ENCODE data around the gene ABHD16A.
"Not testable (repeated sequence)": the region's sequence is repeated elsewhere in the genome, so short reads cannot be mapped to it uniquely, and the experiment has no call there.

Gene ABHD16A

DNA sequence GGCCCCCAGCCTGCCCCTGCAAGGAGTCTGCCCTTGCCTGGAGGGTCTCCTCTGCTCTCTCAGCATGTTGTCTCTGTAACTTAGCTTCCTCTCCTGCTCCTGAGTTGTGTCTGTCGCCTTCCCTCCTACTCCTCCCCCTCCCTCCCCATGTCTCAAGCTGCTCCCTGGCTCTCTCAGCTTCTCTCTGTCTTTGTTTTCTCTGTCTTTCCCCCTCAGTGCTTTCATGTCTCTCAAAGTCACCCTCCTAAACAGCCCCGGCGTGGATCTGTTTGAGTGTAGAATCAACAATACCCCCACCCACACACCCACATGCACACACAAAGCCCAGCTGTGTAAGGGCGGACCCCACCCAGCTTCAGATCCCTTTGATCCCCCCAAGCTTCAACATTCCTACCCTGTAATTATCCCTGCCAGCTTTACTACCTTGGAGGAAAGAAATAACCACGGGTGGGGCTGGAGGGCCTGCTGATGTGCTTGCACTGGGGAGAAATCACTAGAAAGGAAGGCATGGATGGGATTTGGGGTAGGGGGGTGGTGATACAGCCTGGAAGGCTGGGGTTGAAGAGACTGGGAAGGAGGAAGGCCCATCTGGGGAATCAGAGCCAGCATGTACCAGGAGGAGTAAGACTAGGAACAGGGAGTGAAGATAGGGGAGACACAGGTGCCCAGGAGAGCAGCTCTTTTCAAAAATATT lies 11.0 kb upstream of the ABHD16A start:
- DNase-seq = no peak

DNA sequence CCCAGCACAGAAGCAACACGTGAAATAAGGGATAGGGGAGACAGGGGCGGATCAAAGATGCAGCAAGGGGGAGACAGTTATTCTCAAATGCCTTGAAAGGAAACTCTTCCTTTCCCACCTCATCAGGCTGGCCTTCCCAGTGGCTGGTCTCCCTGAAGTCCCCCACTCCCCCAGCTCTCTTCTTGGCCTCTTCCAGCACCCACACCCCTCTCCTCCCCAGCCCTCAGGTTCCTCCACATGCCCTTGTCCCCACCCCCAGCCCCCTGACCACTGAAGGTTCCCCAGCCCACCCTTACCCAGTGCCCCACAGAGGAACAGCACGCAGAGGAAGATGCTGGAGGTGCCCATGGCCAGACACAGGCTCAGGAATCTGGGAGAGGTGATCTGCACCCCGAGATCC lies 10.3 kb upstream of the ABHD16A start:
- no peak for DNase-seq

DNA sequence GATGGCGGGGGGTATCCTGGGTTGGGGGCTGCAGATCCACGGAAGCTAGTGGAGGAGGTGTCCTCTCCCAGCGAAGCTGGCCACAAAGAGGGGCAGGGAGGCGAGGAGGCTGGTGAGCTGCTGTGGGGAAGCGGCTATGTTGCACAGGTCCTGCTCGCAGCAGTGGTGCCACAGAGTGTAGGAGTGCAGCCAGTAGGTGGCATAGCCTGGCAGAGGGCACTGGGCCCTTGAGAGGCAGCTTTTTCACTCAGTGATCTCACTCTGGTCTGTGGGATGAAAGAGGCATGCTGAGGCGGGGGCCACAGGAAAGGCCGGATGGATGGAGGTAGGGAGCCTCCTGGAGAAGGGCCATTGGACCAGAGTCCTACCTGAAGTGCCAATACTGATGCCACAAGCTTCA lies 9.2 kb upstream of the ABHD16A start:
- no peak for DNase-seq

DNA sequence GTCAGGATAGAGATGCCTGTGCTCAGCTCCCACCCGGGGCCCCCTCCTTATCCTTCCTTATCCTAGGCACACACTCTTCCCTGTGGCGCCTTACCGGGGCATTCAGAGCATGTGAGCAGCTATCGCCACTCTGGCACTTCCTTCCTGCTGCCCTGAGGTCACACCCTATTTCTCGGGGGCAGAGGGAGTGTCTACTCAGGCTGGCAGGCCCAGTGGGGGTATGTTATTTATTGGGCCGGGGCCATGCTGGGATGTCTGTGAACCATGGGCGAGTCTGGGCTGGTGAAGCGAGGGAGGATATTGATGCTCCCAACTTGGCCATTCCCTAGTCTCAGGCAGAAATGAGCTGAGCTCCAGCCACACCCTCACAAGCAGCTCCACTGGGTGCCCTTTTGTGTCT lies 8.1 kb upstream of the ABHD16A start:
- DNase-seq = no peak

DNA sequence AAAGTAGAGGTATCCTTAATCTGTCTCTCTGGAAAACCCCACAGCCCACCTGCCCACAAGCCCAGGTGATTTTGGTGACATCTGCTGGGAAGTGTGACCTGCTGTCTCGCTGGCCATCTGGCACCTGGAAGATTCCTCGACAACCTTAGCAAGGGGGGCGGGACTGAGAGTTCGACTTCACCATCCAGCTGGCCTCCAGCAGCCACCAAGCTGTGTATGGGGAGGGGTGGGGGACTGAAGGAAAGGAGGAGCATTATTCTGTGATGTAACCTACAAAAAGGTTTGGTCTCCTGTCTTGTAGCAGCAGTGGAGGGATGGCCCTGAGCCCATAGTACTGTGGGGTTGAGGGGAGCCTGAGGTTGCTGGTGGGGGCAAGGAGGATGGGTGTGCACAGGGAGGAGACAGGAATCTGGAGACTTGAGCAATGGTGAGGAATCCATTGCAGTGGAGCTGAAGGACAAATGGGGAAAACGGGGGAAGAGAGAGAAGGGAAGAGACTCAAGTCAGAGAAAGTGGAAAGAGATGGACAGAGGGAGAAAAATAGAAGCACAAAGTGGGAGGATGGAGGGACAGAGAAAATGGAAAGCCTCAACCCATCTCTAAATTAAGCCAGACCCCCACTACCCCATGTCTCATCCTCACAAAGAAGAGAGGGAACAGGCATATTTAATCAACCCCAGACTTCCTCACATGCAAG lies 7.5 kb upstream of the ABHD16A start:
- no peak for DNase-seq

DNA sequence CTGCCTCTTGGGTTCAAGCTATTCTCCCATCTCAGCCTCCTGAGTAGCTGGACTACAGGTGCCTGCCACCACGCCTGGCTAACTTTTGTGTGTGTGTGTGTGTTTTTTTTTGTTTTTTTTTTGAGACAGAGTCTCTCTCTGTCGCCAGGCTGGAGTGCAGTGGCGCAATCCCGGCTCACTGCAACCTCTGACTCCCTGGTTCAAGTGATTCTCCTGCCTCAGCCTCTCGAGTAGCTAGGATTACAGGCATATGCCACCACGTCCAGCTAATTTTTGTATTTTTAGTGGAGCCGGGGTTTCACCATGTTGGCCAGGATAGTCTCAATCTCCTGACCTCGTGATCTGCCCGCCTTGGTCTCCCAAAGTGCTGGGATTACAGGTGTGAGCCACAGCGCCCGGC lies 6.0 kb upstream of the ABHD16A start:
- DNase-seq = not testable (repeated sequence)

DNA sequence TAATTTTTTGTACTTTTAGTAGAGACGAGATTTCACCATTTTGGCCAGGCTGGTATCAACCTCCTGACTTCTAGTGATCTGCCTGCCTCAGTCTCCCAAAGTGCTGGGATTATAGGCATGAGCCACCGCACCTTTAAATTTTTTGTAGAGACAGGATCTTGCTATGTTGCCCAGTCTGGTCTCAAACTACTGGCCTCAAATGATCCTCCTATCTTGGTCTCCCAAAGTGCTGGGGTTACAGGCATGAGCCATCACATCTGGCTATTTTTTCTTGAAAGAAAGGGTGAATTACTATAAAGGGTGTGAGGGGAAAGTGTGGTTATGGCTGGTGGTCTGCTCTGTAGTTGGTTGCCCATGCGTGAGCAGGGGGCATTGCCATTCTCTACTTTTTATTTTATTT lies 5.1 kb upstream of the ABHD16A start:
- no peak for DNase-seq

DNA sequence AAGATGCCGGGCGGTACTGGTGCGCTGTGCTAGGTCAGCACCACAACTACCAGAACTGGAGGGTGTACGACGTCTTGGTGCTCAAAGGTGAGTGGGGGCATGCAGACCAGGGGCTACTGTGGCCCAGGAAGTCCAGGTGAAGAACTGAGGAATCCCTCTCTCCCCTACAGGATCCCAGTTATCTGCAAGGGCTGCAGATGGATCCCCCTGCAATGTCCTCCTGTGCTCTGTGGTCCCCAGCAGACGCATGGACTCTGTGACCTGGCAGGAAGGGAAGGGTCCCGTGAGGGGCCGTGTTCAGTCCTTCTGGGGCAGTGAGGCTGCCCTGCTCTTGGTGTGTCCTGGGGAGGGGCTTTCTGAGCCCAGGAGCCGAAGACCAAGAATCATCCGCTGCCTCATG lies 4.6 kb upstream of the ABHD16A start:
- no peak for DNase-seq

DNA sequence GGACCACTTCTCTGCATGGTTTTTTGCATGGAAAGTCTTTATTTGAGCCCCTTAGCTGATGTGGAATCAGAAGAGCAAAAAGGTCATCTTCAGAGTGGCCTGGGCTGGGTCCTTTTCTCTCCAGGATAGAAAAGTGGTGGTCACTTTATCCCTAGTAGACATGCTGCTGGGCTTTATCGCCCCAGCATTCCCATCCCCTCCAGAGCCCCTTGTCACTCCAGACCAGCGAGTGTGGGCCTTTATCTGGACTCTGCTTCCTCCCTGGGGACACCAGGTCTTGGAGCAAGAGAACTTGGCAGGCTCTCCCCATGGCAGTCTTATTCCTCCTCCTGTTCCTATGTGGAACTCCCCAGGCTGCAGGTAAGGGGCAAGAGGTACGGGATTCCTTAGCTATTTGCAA lies 3.5 kb upstream of the ABHD16A start, which contains the start of gene LY6G6F:
Gene LY6G6F (plus strand): TSS at position 268 of the 400 bp plus-strand sequence. CDS start 41 bp downstream, at position 309.
- DNase-seq = no peak

DNA sequence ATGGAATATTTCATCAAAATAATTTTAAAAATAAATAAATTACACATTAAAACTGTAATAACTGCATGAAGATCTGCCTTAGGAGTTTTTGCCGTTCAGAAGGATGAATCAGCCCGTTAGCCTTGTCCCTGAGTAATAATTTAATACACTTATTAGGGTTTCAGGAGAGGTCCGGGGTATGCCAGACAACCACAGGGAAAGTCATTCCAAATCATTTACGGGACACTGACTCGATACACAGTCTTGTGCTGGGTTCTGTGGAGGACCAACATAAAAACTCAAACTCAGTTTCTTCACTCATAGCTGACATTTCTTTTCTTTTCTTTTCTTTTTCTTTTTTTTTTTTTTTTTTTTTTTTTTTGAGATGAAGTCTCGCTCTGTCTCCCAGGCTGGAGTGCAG lies 2.8 kb upstream of the ABHD16A start:
- DNase-seq = no peak

DNA sequence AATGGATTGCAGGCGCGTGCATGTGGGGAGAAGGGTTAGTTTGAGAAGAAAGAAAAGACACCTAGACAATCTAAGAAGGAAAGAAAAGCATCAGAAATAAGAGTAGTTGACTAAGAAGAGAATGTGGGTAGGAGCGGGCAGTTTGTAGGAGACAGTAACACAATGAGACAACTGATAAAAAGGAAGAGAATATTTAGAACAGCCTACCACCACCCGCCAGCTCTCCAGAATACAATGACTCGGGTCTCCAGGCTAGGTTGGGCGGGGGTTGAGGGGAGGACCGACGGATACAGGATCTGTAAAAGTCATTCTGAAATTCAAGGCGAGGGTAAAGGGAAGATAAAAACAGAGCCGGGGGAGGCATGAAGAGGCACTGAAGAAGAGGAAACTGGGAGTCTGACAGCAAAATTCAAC lies 712 bp downstream of the ABHD16A start:
- DNase-seq = no peak

DNA sequence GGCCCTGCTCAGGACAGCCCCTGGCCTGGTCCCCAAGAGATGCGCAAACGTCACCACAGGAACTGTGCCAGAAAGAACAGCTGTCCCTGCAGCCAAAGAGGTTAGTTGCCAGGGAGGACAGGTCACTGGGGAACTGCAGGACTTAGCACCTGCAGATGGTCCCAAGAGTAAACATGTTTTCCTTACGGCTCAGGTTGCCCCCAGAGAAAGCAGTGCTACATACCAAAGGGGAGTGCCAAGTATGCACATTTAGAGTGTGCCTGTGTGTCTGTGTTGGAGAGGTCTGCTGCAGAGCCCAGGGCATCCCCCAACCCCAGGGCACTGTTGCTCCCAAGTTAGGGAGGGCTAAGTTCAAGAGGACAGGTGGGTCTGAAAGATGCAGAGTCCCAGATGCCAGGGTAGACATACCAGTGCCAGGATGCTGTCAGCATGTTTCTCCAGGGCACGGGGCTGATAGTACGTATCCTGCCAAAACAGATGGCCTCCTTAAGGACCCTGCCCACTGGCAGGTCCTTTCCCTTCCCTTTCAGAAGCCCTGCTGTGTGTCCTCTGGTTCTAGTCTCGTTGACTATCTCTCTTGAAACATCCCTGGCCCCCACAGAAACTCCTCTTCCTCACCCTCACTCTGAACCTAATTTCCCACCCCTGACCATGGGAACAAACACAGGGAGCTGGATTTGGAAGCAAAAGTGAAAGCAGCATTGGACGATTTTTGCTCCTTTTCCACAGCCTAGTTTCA lies 1.3 kb downstream of the ABHD16A start:
- no peak for DNase-seq

DNA sequence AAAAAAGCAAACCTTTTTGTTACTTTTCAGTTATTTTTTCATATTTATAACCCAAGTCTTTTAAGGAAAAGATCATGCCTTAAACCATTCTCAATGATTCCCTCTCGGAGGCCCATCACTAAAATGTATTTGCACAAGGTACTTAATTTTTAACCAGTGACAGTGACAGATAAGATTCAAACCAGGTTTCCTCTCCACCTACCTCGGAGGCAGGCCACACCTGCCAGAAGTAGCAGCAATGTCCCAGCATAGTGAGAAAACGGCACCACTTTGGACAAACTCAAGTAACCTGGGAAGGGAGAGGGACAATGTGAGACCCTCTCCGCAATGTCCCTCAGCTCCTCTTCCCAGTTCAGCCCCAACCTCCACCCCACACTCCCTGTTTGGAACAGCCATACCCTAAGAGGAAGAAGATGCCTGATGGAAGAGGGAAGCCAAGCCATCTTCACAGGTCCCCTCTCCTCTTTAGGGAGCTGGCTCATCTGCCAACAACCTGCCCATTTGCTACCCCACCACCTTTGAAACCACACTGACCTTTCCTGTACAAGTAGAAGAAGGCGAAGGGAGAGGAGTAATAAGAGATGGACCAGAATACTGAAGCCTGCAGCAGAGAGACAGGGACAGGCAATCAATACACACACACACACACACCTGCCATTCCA lies 2.3 kb downstream of the ABHD16A start:
- DNase-seq = no peak

DNA sequence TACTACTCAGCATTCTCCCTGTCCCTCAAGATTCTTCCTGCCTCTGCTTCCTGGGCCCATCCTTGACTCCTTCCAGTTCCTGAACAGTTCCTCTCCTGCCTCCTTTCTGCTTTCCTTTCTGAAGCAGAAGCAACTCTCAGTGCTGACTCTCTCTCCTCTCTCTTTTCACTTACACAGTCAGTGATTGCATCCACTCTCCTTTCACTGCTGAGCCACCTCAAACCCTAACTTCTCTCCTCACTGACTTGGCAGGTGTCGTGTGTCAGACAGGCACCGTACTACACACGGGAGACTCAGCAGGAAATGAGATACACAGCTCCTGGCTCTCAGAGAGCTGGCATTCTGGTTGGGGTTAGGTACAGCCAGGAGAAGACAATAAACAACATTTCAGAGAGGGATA lies 5.6 kb downstream of the ABHD16A start:
- no peak for DNase-seq

DNA sequence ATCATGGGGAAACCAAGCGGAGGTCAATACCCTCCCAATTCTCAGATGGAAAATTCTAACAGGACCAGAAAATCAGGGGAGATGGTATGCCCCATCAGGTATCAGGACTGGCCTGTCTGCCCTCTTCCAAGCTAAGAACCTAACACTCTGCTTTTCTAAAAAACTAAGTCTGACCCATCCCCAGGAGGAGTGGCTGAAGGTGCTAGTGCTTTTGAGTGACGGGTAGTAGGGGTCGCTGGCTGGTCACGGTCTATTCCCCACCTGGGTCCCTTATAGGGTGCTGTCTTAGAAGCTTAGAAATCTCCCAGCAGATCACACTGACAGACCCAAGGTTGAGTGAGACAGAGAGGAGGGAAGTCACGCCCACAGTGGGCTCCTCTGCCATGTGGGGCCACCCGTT lies 9.6 kb downstream of the ABHD16A start:
- no peak for DNase-seq

DNA sequence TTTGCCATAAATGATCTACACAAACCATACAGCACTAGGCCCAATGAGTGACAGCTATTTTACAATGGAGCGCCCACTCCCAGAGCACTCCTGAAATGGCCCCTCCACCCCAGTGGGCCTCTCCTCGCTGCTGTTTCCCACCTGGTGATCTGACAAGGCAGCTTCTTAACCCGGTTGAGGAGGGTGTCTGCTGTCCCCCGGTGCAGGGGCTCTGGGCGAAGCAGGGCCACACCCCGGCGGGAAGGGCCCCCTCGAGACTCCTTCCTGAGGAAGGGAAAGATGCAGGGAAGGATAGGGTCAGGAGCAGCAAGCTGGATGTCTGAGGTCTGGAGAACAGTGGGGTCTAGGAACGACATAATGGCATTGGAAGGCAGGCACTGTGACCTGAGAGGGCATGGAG lies 10.2 kb downstream of the ABHD16A start:
- no peak for DNase-seq

DNA sequence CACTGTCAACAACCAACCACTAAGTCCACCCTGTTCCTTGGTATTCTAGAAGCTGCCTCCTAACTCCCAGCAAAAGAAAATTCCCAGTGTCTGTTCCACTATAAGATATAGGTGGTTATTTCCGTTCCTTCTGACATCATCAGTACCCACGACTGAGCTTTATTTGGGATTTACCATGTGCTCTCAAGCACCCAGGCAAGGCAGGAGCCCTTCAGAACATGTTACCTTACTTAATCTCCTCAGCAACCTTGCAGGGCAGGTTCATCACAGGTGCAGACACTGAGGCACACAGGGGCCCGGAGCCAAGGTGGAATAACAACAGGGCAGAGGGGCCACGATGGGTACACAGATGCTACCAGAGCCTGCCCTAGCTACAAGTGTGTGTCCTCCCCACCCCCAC lies 10.8 kb downstream of the ABHD16A start:
- DNase-seq = no peak

DNA sequence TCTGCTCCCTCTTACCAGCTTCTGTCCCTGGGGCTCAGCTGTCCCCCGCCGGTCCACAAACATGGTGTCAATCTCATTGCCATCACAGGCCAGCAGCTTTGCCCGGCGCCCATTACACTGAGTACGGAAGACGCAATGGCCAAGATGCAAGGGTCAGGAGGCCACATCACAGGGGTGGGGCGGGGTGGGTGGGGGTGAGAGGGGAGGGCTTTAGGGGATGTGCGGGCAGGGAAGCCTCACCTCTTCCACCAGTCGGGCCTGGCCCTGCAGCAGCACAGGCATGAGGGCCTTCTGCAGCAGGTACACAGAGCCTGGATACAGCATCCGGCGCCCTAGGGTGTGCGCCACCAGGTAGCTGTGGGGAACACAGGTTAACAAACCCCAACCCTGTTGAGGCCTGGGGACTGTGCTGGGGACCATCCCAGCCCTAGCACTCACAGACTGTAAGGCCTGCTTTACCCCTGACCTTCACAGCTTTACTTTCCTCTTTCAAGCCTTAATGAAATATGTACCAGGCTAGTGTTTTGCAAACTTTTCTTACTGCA lies 11.5 kb downstream of the ABHD16A start:
- no peak for DNase-seq

DNA sequence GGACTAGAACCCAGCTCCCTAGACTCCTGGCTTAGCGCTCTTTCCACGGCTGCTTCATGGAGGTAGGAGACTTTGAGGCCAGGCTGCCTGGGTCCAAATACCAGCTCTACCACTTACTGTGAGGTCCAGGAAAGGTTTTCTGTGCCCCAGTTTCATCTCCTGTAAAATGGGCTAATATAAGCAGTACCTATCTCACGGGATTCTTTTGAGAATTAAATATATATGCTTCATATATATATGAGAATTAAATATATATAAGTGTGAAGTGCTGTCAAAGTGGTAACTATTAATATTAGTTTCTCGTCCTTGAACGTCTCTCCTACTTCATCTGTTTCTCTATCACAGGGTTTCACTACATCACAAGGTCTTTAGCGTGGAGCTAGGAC lies 12.1 kb downstream of the ABHD16A start:
- DNase-seq = no peak

DNA sequence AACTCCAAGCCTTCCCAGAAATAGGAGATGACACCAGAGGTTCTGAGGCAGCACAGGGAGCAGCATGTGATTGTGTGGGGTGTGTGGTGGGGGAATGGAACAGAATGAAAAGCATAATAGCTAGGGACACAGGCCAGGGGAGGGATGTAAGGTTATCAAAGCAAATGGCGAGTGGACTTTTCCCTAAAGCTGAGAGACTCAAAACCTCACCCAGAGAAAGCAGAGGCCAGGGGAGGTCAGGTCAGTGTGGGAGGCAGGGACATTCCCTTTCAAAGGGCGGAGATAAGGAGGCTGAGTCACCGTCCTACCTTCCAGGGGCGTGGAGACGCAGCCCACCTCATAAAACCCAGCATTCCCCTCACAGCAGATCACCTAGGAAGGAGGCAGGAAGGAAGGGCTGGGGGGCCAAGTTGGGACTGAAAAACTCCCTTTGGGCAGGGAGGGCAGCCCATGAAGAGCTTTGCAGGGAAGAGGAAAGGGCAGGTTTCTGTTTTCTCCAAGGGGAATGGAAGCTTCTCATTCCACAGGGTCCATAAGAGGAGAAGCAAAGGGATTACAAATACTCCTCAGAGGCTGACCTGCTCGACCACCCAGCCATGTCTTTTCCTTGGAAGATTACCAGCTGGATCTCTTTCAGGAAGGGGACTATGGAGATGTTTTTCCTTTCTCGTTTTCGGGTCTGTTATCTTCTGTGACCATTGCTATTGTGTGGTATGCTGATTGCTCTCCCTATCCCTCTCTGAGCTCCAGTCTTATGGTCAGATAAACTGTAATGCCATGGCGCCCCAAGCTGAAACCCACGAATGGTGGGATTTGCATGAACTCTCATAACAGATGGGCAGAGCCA lies 12.7 kb downstream of the ABHD16A start:
- no peak for DNase-seq

DNA sequence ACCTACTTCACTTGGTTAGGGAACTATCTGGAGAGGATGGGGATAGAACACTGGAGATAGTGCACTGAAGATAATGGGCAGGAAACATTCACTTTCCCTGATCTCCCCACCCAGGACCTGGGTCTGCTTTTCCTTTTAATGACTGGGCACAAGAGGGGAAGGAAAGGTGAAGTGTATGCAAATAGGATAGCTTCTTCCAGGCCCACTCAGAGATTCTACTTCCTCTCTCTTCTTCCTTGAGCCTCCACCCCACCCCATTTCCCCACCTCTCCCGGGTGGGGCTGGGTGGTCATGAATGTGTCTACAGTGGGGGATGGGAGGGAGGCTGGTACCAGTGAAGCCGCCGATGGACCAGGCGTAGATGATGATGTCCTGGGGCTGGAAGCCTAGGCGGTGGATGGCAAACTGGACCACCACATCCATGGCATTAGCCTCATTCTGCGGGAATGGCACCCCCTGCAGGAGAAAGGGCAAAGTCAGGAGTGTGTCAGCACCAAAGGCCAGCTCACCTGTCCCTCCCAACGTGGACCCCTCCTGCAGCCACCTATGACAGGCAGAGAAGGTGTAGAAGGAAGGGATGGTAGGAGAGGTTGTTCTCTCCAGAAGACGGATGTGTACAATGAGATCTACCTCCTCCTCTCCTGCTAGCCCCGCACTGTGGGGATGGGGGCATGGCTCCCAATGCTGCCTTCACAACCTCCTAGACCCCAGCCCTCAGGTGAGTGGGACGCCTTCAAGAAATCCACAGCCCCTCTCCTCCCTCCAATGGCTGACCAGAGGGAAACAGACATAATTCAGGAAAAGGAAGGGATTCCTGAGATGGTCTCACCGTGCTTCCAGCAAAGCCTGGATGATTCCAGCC lies 13.6 kb downstream of the ABHD16A start:
- no peak for DNase-seq
